HAP-1 (cell line): ENCODE results near the gene PAPSS1.
"Not testable (repeated sequence)": the region's sequence is repeated elsewhere in the genome, so short reads cannot be mapped to it uniquely, and the experiment has no call there.

ENCODE experiments used
- DNase-seq, 2 experiments: peaks; one replicate each; pipeline ENCODE4 v3.0.0-alpha.2; 2016 to 2020; ENCODE audit warnings: low spot score in 2 of 2
- H3K27me3 ChIP-seq: fragments of 250-450 bp; sonication (Bioruptor Pico); 2 replicates; pipeline ENCODE4 v1.5.1; 2020; ENCODE audit warnings: low read depth, mild to moderate bottlenecking, moderate library complexity
- H3K36me3 ChIP-seq: fragments of 250-450 bp; sonication (Bioruptor Pico); replicated peaks from 2 replicates; pipeline ENCODE4 v1.5.1; 2020; ENCODE audit warnings: mild to moderate bottlenecking
- H3K4me1 ChIP-seq: fragments of 250-450 bp; sonication (Bioruptor Pico); 2 replicates; pipeline ENCODE4 v1.5.1; 2020; ENCODE audit warnings: mild to moderate bottlenecking
- H3K4me3 ChIP-seq: fragments of 250-450 bp; sonication (Bioruptor Pico); 2 replicates; pipeline ENCODE4 v1.5.1; 2020; ENCODE audit warnings: mild to moderate bottlenecking, moderate library complexity
- H3K9me3 ChIP-seq: fragments of 250-450 bp; sonication (Bioruptor Pico); 2 replicates; pipeline ENCODE4 v1.5.1; 2020; ENCODE audit warnings: mild to moderate bottlenecking, moderate library complexity
- in situ Hi-C: fragments of 300-500 bp; cut with MboI; formaldehyde crosslinking; loops from 3 replicates; pipeline ENCODE4 v1.14.3; 2020; ENCODE audit warnings: low sequenced_read_pairs, inconsistent platforms, mixed read lengths

Gene PAPSS1

GRCh38 chr4:107718351-107718965 lies 1.6 kb downstream of the PAPSS1 start:
- H3K4me1 ChIP-seq, result peaks cover 16% of the 10 kb centered on the region
- in situ Hi-C loops, result no loop called here
- DNase-seq, result no peak

DNA sequence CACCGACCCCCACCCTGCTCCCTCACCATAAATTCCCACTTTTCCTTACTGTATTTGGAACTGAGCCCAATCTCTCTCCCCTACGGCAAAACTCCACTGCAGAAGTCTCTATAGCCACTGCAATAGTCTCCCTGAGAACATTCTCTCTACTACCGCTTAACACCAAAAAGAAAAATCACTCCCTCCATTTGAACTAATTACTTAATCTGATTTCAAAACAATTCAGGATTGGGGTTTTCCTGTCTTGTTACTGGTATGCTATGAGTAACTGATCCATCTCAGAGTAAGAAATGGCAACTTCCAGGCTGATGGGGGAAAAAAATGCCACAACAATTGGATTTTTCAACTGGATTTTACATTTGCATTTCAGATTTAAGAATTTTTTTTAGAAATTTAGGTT lies 5.8 kb downstream of the PAPSS1 start:
- in situ Hi-C loops, result no loop called here
- H3K9me3 ChIP-seq, result 0 out of 2 replicates have a peak, but pooled peaks cover 2% of the 10 kb centered on the region
- no peak overlapping the region for H3K4me3 ChIP-seq
- H3K27me3 ChIP-seq, result no peaks in the 10 kb centered on the region
- DNase-seq, result no peak
- no peaks in the 10 kb centered on the region for H3K36me3 ChIP-seq
- peaks cover 16% of the 10 kb centered on the region for H3K4me1 ChIP-seq

More at GRCh38 chr4:107718351-107718965, 1.6 kb downstream of the PAPSS1 start:
- Histone ChIP-seq H3K4me3 (peak overlapping the region; percentile 95), H3K36me3 (no peaks in the 10 kb centered on the region), H3K9me3 (no peaks in the 10 kb centered on the region), H3K27me3 (no peaks in the 10 kb centered on the region)

- no peak for DNase-seq
- in situ Hi-C loops, result no loop called here
- peaks cover 11% of the 10 kb centered on the region for H3K4me1 ChIP-seq
- H3K9me3 ChIP-seq, result 0 out of 2 replicates have a peak, but pooled peaks cover 4% of the 10 kb centered on the region
- no peaks in the 10 kb centered on the region for H3K27me3 ChIP-seq
- no peaks in the 10 kb centered on the region for H3K36me3 ChIP-seq
- H3K4me3 ChIP-seq, result no peak overlapping the region
These were observed 7.8 kb downstream of the PAPSS1 start for GRCh38 chr4:107712236-107712635.

GRCh38 chr4:107711831-107712230 lies 8.2 kb downstream of the PAPSS1 start:
- Histone ChIP-seq H3K9me3 (0 out of 2 replicates have a peak, but pooled peaks cover 4% of the 10 kb centered on the region), H3K4me3 (no peak overlapping the region), H3K4me1 (peaks cover 11% of the 10 kb centered on the region), H3K36me3 (no peaks in the 10 kb centered on the region), H3K27me3 (no peaks in the 10 kb centered on the region)
- DNase-seq, result no peak
- in situ Hi-C loops, result no loop called here

DNA sequence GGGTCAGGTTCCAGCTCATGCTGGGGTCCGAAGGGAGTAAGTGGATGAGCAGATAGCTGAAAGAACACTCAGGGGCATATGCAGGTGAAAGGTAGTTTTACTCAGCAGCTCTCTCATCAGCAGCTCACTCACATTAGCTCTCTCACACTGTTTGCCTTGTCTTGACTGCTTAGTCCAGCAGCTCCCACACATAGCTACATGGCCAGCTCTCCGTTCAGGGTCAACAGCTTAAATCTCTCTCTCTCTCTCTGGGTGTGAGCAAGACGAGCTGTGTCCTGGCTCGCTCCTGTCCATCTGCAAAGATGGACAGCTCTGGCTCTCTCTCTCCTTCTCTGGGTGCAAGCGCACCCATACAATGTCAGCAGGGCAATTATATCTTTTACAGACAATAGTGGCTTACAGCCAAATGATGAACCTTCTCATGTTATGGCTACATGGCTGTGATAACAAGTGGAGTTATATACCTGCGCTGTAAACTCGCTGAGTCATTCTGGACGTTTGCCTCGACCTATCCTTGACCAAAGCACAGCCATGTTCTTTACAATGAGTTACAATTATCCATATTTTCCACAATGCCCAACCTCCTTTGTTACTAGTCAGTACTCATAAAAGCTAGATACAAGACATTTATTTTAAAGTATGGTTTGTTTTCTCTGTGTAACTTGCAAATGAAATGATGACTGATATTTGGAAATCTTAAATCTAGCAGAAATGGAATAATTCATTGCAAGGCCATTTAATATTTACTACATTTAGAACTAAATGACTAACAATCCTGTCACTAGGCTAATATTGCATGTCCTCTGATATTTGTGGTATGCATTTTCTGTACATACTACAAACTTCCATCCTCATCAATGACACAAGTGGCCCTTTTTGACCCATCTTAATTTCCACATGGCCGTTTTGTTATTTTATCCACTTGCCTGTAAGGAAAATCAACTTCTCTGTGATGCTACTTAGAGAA lies 9.3 kb downstream of the PAPSS1 start:
- Histone ChIP-seq H3K4me1 (peaks cover 11% of the 10 kb centered on the region), H3K36me3 (no peaks in the 10 kb centered on the region), H3K4me3 (no peak overlapping the region), H3K27me3 (no peaks in the 10 kb centered on the region), H3K9me3 (peaks cover 7% of the 10 kb centered on the region; the same call in 1 of the 2 replicates)
- DNase-seq, result no peak
- in situ Hi-C loops, result no loop called here

GRCh38 chr4:107709916-107710315 lies 10.1 kb downstream of the PAPSS1 start:
- Histone ChIP-seq H3K27me3 (no peaks in the 10 kb centered on the region), H3K4me3 (no peak overlapping the region), H3K9me3 (peaks cover 10% of the 10 kb centered on the region; the same call in 1 of the 2 replicates), H3K36me3 (no peaks in the 10 kb centered on the region), H3K4me1 (peaks cover 11% of the 10 kb centered on the region)
- no peak for DNase-seq
- in situ Hi-C loops, result no loop called here

GRCh38 chr4:107708225-107708624 lies 11.8 kb downstream of the PAPSS1 start:
- H3K27me3 ChIP-seq, result no peaks in the 10 kb centered on the region
- no peaks in the 10 kb centered on the region for H3K36me3 ChIP-seq
- H3K4me1 ChIP-seq, result no peaks in the 10 kb centered on the region

DNA sequence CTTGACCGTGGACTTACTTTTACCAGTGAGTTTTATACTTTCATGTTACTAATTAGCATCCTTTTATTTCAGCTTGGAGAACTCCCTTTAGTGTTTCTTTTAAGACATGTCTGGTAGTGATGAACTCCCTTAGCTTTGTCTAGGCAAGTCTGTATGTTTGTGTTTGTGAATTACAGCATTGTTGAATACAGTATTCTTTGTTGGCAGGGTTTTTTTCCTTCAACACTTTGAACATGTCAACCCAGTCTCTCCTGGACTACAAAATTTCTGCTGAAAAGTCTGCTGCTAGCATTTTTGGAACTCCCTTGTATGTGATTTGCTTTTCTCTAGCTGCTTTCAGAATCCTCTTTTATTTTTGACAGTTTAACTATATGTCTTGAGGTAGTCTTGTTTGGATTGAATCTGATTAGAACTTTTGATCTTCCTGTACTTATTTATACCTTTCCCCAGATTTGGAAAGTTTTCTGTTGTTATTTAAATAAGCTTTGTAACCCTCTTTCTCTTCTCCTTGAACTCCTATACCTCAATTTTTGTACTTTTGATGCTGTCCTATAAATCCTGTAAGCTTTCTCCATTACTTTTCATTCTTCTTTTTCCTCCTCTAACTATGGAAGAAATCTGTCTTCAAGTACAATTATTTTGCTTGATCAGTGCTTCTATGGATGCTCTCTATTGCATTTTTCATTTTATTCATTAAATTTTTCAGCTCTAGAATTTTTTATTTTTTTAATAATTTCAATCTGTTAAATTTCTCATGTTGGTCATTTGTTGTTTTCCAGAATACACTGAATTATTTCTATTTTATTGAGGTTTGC lies 14.1 kb downstream of the PAPSS1 start:
- Histone ChIP-seq H3K4me1 (no peaks in the 10 kb centered on the region), H3K4me3 (no peak overlapping the region), H3K27me3 (no peaks in the 10 kb centered on the region), H3K36me3 (no peaks in the 10 kb centered on the region), H3K9me3 (peaks cover 10% of the 10 kb centered on the region; the same call in 1 of the 2 replicates)
- DNase-seq, result no peak
- in situ Hi-C loops, result no loop called here

More at GRCh38 chr4:107708225-107708624, 11.8 kb downstream of the PAPSS1 start:
- Histone ChIP-seq H3K4me3 (no peak overlapping the region), H3K9me3 (peaks cover 10% of the 10 kb centered on the region; the same call in 1 of the 2 replicates)
- in situ Hi-C loops, result no loop called here
- DNase-seq, result no peak

- H3K27me3 ChIP-seq, result no peaks in the 10 kb centered on the region
- no peaks in the 10 kb centered on the region for H3K36me3 ChIP-seq
- no peak overlapping the region for H3K4me3 ChIP-seq
- DNase-seq, result no peak
- peaks cover 10% of the 10 kb centered on the region for H3K4me1 ChIP-seq
- H3K9me3 ChIP-seq, result peaks cover 6% of the 10 kb centered on the region; the same call in 1 of the 2 replicates
- in situ Hi-C loops, result no loop called here
These were observed 18.5 kb downstream of the PAPSS1 start for GRCh38 chr4:107701565-107701964.

- no peak overlapping the region for H3K4me3 ChIP-seq
- DNase-seq, result no peak
- H3K27me3 ChIP-seq, result no peaks in the 10 kb centered on the region
- no peaks in the 10 kb centered on the region for H3K9me3 ChIP-seq
- H3K4me1 ChIP-seq, result peaks cover 10% of the 10 kb centered on the region
- in situ Hi-C loops, result no loop called here
- H3K36me3 ChIP-seq, result no peaks in the 10 kb centered on the region; the same call in 1 of the 2 replicates
These were observed 20.4 kb downstream of the PAPSS1 start for GRCh38 chr4:107699466-107700206.

DNA sequence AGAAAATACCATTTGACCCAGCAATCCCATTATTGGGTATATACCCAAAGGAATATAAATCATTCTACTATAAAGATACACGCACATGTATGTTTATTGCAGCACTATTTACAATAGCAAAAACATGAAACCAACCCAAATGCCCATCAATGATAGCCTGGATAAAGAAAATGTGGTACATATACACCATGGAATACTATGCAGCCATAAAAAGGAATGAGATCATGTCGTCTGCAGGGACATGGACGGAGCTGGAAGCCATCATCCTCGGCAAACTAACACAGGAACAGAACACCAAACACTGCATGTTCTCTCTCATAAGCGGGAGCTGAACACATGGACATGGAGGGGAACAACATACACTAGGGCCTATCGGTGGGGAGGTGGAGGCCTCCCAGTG lies 23.8 kb downstream of the PAPSS1 start:
- DNase-seq, H3K9me3 ChIP-seq, in situ Hi-C loops, H3K27me3 ChIP-seq, H3K36me3 ChIP-seq, H3K4me3 ChIP-seq: not testable (repeated sequence)
- peaks cover 10% of the 10 kb centered on the region for H3K4me1 ChIP-seq

- no peaks in the 10 kb centered on the region for H3K27me3 ChIP-seq
- in situ Hi-C loops, result no loop called here
- DNase-seq, result no peak
- H3K36me3 ChIP-seq, result peaks cover 5% of the 10 kb centered on the region; the same call in 1 of the 2 replicates
- no peak overlapping the region for H3K4me3 ChIP-seq
- peaks cover 2% of the 10 kb centered on the region; the same call in 1 of the 2 replicates for H3K4me1 ChIP-seq
- no peaks in the 10 kb centered on the region for H3K9me3 ChIP-seq
These were observed 26.9 kb downstream of the PAPSS1 start for GRCh38 chr4:107693132-107693531.

DNA sequence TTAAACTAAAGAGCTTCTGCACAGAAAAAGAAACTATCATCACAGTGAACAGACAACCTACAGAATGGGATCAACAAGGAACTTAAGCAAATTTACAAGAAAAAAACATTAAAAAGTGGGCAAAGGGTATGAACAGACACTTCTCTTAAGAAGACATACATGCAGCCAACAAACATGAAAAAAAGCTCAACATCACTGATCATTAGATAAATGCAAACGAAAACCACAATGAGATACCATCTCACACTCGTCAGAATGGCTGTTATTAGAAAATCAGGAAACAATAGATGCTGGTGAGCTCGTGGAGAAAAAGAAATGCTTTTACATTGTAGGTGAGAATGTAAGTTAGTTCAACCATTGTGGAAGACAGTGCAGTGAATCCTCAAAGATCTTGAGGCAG lies 27.8 kb downstream of the PAPSS1 start:
- Histone ChIP-seq H3K4me1 (peaks cover 7% of the 10 kb centered on the region), H3K27me3 (no peaks in the 10 kb centered on the region), H3K36me3 (peaks cover 5% of the 10 kb centered on the region; the same call in 1 of the 2 replicates), H3K9me3 (no peaks in the 10 kb centered on the region), H3K4me3 (no peak overlapping the region)
- in situ Hi-C loops, result no loop called here
- no peak for DNase-seq
